Spleen (tissue), 11 donors: Measurements from ENCODE around the gene SOX9. TPM values are rescaled to one million over a fixed set of nuclear protein-coding genes. Genes with fewer than 3 reads are reported as not detected.

Experiments used
- DNase-seq: peaks from one replicate; pipeline ENCODE4 v3.0.0-alpha.2; 2020
- H3K27ac ChIP-seq, 8 donors: fragments of 200-600 bp; sonication (generic) in 7 of 8; 1 replicate in 4 of 8; 2 replicates in 4 of 8; pipeline versions ENCODE4 v1.5.0 to v1.8.0; 2016 to 2021; ENCODE audit warnings: inconsistent platforms in 4 of 8, mild to moderate bottlenecking in 4 of 8, moderate library complexity in 1 of 8
- H3K27me3 ChIP-seq, 7 donors: fragments of 200-600 bp; sonication (generic) in 6 of 7; replicated peaks in 1 of 7; 1 replicate in 4 of 7; 2 replicates in 3 of 7; pipeline versions ENCODE4 v1.5.0 to v1.8.0; 2016 to 2021; ENCODE audit warnings: inconsistent platforms in 3 of 7, mild to moderate bottlenecking in 1 of 7
- H3K36me3 ChIP-seq, 6 donors: fragments of 200-600 bp; sonication (generic) in 5 of 6; 1 replicate in 4 of 6; 2 replicates in 2 of 6; pipeline versions ENCODE4 v1.5.0 to v1.8.0; 2016 to 2021; ENCODE audit warnings: inconsistent platforms in 2 of 6
- H3K4me1 ChIP-seq, 6 donors: fragments of 200-600 bp; sonication (generic) in 5 of 6; 1 replicate in 3 of 6; 2 replicates in 3 of 6; pipeline versions ENCODE4 v1.5.0 to v1.8.0; 2016 to 2021; ENCODE audit warnings: inconsistent platforms in 3 of 6
- H3K4me3 ChIP-seq, 8 donors: fragments of 200-600 bp; sonication (generic) in 7 of 8; 1 replicate in 4 of 8; 2 replicates in 4 of 8; pipeline versions ENCODE4 v1.5.0 to v1.8.0; 2016 to 2021; ENCODE audit warnings: inconsistent platforms in 4 of 8, mild to moderate bottlenecking in 4 of 8, moderate library complexity in 2 of 8
- H3K9me3 ChIP-seq, 8 donors: fragments of 200-600 bp; sonication (generic) in 7 of 8; 1 replicate in 4 of 8; 2 replicates in 4 of 8; pipeline versions ENCODE4 v1.5.0 to v1.8.0; 2016 to 2021; ENCODE audit warnings: inconsistent platforms in 4 of 8
- CTCF ChIP-seq, 11 experiments: fragments of 200-600 bp in 7 of 11; fragments of 450-650 bp in 4 of 11; sonication (generic) in 4 of 11; IDR thresholded peaks in 8 of 11; conservative IDR thresholded peaks in 3 of 11; 1 replicate in 7 of 11; 2 replicates in 4 of 11; pipeline versions ENCODE4 v1.4.0 to v1.8.0; 2016 to 2021; ENCODE audit warnings: antibody characterized with exemption in 11 of 11, inconsistent platforms in 4 of 11, mild to moderate bottlenecking in 1 of 11
- POLR2A ChIP-seq, 3 donors: fragments of 450-650 bp; IDR thresholded peaks; one replicate each; pipeline ENCODE4 v1.5.1; 2017; ENCODE audit warnings: antibody characterized with exemption in 3 of 3, mild to moderate bottlenecking in 1 of 3
- POLR2AphosphoS5 ChIP-seq, 3 donors: sonication (generic); formaldehyde crosslinking; IDR thresholded peaks; one replicate each; pipeline ENCODE4 v1.5.1; 2017; ENCODE audit warnings: antibody characterized with exemption in 3 of 3
- WGBS, 5 donors: extraction: QIAGEN DNeasy Blood & Tissue Kit in 3 of 5; methylation state at CpG; one replicate each; pipeline versions ENCODE4 v1.1.5 to v1.1.7; 2013 to 2018; 5-methylcytosine and 5-hydroxymethylcytosine counted together
- intact Hi-C: fragments of 100-400 bp; cut with DNase I; formaldehyde crosslinking; loops from one replicate; pipeline ENCODE4 v1.15.0; 2023; ENCODE audit warnings: low total_unique reads
- polyA plus RNA-seq, 3 donors: library from polyadenylated mRNA; stranded (reverse); fragments of 200-250 nt; gene quantifications; one replicate each; pipeline ENCODE4 v1.2.1, GENCODE V29; 2013
- total RNA-seq, 7 donors: library from RNA; depleted of rRNA in 3 of 7; stranded (reverse); fragments of >200 nt in 3 of 7; fragmentation: NEBNext Ultra II Directional in 4 of 7; extraction: Animal tissue kit (Norgen Biotek cat#: 25700) in 4 of 7; gene quantifications; one replicate each; pipeline versions ENCODE4 v1.1.0 to v1.2.1, GENCODE V29; 2016 to 2021
- donor health status: healthy with polysubstance abuse.
- donor health status: DM: no; HTN: no; CAD: no; lungs with moderate emphysema.
- donor health status: DM: no; HTN: no; CAD: no.
- donor health status: Bipolar disorder and iron deficiency.
- donor health status: healthy.
- donor health status: DM: no; HTN: no; CAD: no.
- donor health status: DM: yes; HTN: yes; CAD: no.

The SOX9 gene
- total and polyA plus RNA-seq, 10 donors, result 0.09 to 1.0 (median 0.38) TPM; not detected in 2

DNA sequence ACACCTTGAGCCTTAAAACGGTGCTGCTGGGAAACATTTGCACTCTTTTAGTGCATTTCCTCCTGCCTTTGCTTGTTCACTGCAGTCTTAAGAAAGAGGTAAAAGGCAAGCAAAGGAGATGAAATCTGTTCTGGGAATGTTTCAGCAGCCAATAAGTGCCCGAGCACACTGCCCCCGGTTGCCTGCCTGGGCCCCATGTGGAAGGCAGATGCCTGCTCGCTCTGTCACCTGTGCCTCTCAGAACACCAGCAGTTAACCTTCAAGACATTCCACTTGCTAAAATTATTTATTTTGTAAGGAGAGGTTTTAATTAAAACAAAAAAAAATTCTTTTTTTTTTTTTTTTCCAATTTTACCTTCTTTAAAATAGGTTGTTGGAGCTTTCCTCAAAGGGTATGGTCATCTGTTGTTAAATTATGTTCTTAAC, 4.4 kb downstream of the SOX9 start:
- Histone ChIP-seq H3K9me3 (no peaks in the 10 kb centered on the region), H3K4me1 (peaks cover 3 to 30% (median 16%) of the 10 kb centered on the region in 6 donors), H3K27ac (no peak overlapping the region), H3K4me3 (no peak overlapping the region), H3K27me3 (peaks cover 6 to 87% (median 52%) of the 10 kb centered on the region in 7 donors), H3K36me3 (no peaks in the 10 kb centered on the region)
- no peak for TF ChIP-seq POLR2AphosphoS5 (IDR thresholded peaks at IDR 0.05)
- no peak for TF ChIP-seq POLR2A (IDR thresholded peaks at IDR 0.05)
- no peak for TF ChIP-seq CTCF (IDR thresholded peaks at IDR 0.05 in 8 of 11, conservative IDR thresholded peaks at IDR 0.05 in 3 of 11)
- 57 to 64% (median 61%) methylated on average over 4 of the region's 4 CpGs for WGBS, 5 donors
- intact Hi-C loops, result no loop called here
- DNase-seq, result no peak

GRCh38 chr17:72125742-72126141, 4.9 kb downstream of the SOX9 start:
- DNase-seq, result no peak
- Histone ChIP-seq H3K27me3 (peaks cover 6 to 84% (median 47%) of the 10 kb centered on the region in 7 donors), H3K4me3 (no peak overlapping the region), H3K36me3 (no peaks in the 10 kb centered on the region), H3K27ac (no peak overlapping the region), H3K4me1 (peaks cover 3 to 25% (median 15%) of the 10 kb centered on the region in 6 donors), H3K9me3 (no peaks in the 10 kb centered on the region)
- TF ChIP-seq CTCF (IDR thresholded peaks at IDR 0.05 in 8 of 11, conservative IDR thresholded peaks at IDR 0.05 in 3 of 11) (no peak), POLR2A (IDR thresholded peaks at IDR 0.05) (no peak), POLR2AphosphoS5 (IDR thresholded peaks at IDR 0.05) (no peak)
- intact Hi-C loops, result no loop called here

- H3K4me3 ChIP-seq, result no peak overlapping the region
- intact Hi-C loops, result no loop called here
- WGBS, 5 donors, result 66 to 71% (median 67%) methylated on average over 8 of the region's 8 CpGs
- H3K4me1 ChIP-seq, result peaks cover 2 to 14% (median 5%) of the 10 kb centered on the region in 6 donors
- no peak overlapping the region for H3K27ac ChIP-seq
- H3K27me3 ChIP-seq, result peaks cover 4 to 78% (median 36%) of the 10 kb centered on the region in 7 donors
- H3K36me3 ChIP-seq, result no peaks in the 10 kb centered on the region
- no peak for DNase-seq
- H3K9me3 ChIP-seq, result peaks cover 0 to 4% (median 0%) of the 10 kb centered on the region in 8 donors
- TF ChIP-seq POLR2AphosphoS5 (IDR thresholded peaks at IDR 0.05) (no peak), CTCF (IDR thresholded peaks at IDR 0.05 in 8 of 11, conservative IDR thresholded peaks at IDR 0.05 in 3 of 11) (no peak), POLR2A (IDR thresholded peaks at IDR 0.05) (no peak)
Observed at GRCh38 chr17:72126575-72127486, 6.0 kb downstream of the SOX9 start.

DNA sequence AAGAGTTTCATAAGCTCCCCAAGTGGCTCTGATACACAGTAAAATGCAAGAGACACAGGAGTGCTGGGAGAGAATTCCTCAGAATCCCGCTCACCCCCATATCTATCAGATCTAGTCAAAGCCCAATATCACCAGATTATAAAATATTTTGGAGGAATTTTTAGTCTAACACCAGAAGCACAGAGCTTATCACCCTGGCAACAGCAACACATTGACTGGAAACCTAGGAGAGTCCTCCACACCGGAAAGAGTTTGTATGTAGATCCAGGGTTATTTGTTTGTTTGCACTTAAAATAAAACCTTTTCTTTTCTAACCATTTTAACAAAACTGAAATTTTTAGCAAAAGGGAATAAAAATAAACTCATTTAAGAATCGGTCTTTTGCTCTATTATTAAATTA, 7.2 kb downstream of the SOX9 start:
- H3K9me3 ChIP-seq, result peaks cover 0 to 4% (median 0%) of the 10 kb centered on the region in 8 donors
- TF ChIP-seq POLR2A (IDR thresholded peaks at IDR 0.05) (no peak), CTCF (IDR thresholded peaks at IDR 0.05 in 8 of 11, conservative IDR thresholded peaks at IDR 0.05 in 3 of 11) (no peak), POLR2AphosphoS5 (IDR thresholded peaks at IDR 0.05) (no peak)
- peaks cover 0 to 66% (median 27%) of the 10 kb centered on the region in 7 donors for H3K27me3 ChIP-seq
- H3K36me3 ChIP-seq, result no peaks in the 10 kb centered on the region
- H3K4me1 ChIP-seq, result peaks cover 0 to 2% (median 0%) of the 10 kb centered on the region in 6 donors
- H3K27ac ChIP-seq, result no peak overlapping the region
- DNase-seq, result no peak
- intact Hi-C loops, result no loop called here
- H3K4me3 ChIP-seq, result no peak overlapping the region
- 76 to 85% (median 81%) methylated on average over 3 of the region's 3 CpGs for WGBS, 5 donors
